ENCODE data around the gene COL13A1.

COL13A1 gene

GRCh38 chr10:69819716-69820506 is 18.2 kb downstream of the COL13A1 start:
- DNase-seq (ENCODE audit: low spot score): no peak
- Histone ChIP-seq H3K27ac (ENCODE audit: poor library complexity, severe bottlenecking) (no peak overlapping the region), H3K36me3 (ENCODE audit: low read depth) (no peaks in the 10 kb centered on the region), H3K4me1 (ENCODE audit: insufficient read depth, poor library complexity, severe bottlenecking) (no peaks in the 10 kb centered on the region), H3K9me3 (ENCODE audit: severe bottlenecking) (no peaks in the 10 kb centered on the region), H3K4me3 (ENCODE audit: severe bottlenecking) (no peak overlapping the region), H3K27me3 (ENCODE audit: insufficient read depth, poor library complexity, severe bottlenecking) (no peaks in the 10 kb centered on the region)
- TF ChIP-seq CTCF (IDR thresholded peaks at IDR 0.05; ENCODE audit: poor library complexity, severe bottlenecking): no peak
- ATAC-seq (ENCODE audit: low read depth): peak; percentile 31; the same call in 1 of the 3 replicates

GRCh38 chr10:69820817-69821216 is 19.1 kb downstream of the COL13A1 start:
- no peaks in the 10 kb centered on the region for H3K27me3 ChIP-seq (ENCODE audit: insufficient read depth, poor library complexity, severe bottlenecking)
- H3K36me3 ChIP-seq (ENCODE audit: low read depth): no peaks in the 10 kb centered on the region
- H3K9me3 ChIP-seq (ENCODE audit: severe bottlenecking): no peaks in the 10 kb centered on the region
- ATAC-seq (ENCODE audit: low read depth): no peak
- H3K27ac ChIP-seq (ENCODE audit: poor library complexity, severe bottlenecking): no peak overlapping the region
- H3K4me1 ChIP-seq (ENCODE audit: insufficient read depth, poor library complexity, severe bottlenecking): no peaks in the 10 kb centered on the region
- H3K4me3 ChIP-seq (ENCODE audit: severe bottlenecking): no peak overlapping the region
- DNase-seq (ENCODE audit: low spot score): no peak
- no peak for TF ChIP-seq CTCF (IDR thresholded peaks at IDR 0.05; ENCODE audit: poor library complexity, severe bottlenecking)

GRCh38 chr10:69825604-69826003 is 23.9 kb downstream of the COL13A1 start:
- no peaks in the 10 kb centered on the region for H3K9me3 ChIP-seq (ENCODE audit: severe bottlenecking)
- H3K27me3 ChIP-seq (ENCODE audit: insufficient read depth, poor library complexity, severe bottlenecking): no peaks in the 10 kb centered on the region
- H3K36me3 ChIP-seq (ENCODE audit: low read depth): no peaks in the 10 kb centered on the region
- no peak overlapping the region for H3K4me3 ChIP-seq (ENCODE audit: severe bottlenecking)
- no peak for DNase-seq (ENCODE audit: low spot score)
- ATAC-seq (ENCODE audit: low read depth): no peak
- no peaks in the 10 kb centered on the region for H3K4me1 ChIP-seq (ENCODE audit: insufficient read depth, poor library complexity, severe bottlenecking)
- no peak overlapping the region for H3K27ac ChIP-seq (ENCODE audit: poor library complexity, severe bottlenecking)
- no peak for TF ChIP-seq CTCF (IDR thresholded peaks at IDR 0.05; ENCODE audit: poor library complexity, severe bottlenecking)

- Histone ChIP-seq H3K27ac (ENCODE audit: poor library complexity, severe bottlenecking) (no peak overlapping the region), H3K4me1 (ENCODE audit: insufficient read depth, poor library complexity, severe bottlenecking) (no peaks in the 10 kb centered on the region), H3K9me3 (ENCODE audit: severe bottlenecking) (no peaks in the 10 kb centered on the region), H3K27me3 (ENCODE audit: insufficient read depth, poor library complexity, severe bottlenecking) (no peaks in the 10 kb centered on the region), H3K36me3 (ENCODE audit: low read depth) (no peaks in the 10 kb centered on the region), H3K4me3 (ENCODE audit: severe bottlenecking) (no peak overlapping the region)
- DNase-seq (ENCODE audit: low spot score) (no peak), ATAC-seq (ENCODE audit: low read depth) (no peak)
- TF ChIP-seq CTCF (IDR thresholded peaks at IDR 0.05; ENCODE audit: poor library complexity, severe bottlenecking): no peak
These were observed 24.4 kb downstream of the COL13A1 start for GRCh38 chr10:69826094-69826493.
